BJ (cell line): Measurements from ENCODE around the gene PCDH19. TPM values are rescaled to one million over a fixed set of nuclear protein-coding genes. Genes with fewer than 3 reads are reported as not detected.

Source experiments
- CTCF ChIA-PET: fragments of 350-600 bp; formaldehyde crosslinking; extraction: SDS; loops from one replicate; lab custom pipeline; 2021; ENCODE audit warnings: antibody characterized with exemption, inconsistent platforms; lab: Yijun Ruan, JAX
- POLR2A ChIA-PET: fragments of 300-600 bp; sonication (Branson Sonifier 250); formaldehyde crosslinking; extraction: SDS; loops from one replicate; lab custom pipeline; 2021; ENCODE audit warnings: antibody characterized with exemption; lab: Charles Lee
- DNase-seq: peaks from one replicate; pipeline ENCODE4 v3.0.0-alpha.2; 2011; ENCODE audit warnings: low read depth
- H3K27me3 ChIP-seq: 2 replicates; pipeline ENCODE4 v1.6.0; 2011; ENCODE audit warnings: low read length; ENCODE audit not compliant: control insufficient read depth, insufficient read depth
- H3K36me3 ChIP-seq: 2 replicates; pipeline ENCODE4 v1.5.1; 2011; ENCODE audit warnings: low read length; ENCODE audit not compliant: control insufficient read depth, insufficient read depth
- H3K4me3 ChIP-seq: 2 replicates; pipeline ENCODE4 v1.5.1; 2011; ENCODE audit warnings: low read depth, mild to moderate bottlenecking, control low read depth, low read length
- CTCF ChIP-seq: IDR thresholded peaks from 2 replicates; pipeline ENCODE4 v1.5.1; 2011; ENCODE audit warnings: low read depth, mild to moderate bottlenecking, control low read depth, inconsistent platforms, low read length, moderate library complexity; ENCODE audit not compliant: insufficient read depth
- polyA plus RNA-seq: library from polyadenylated mRNA; depleted of rRNA; stranded (reverse); fragments of >200 nt; gene quantifications from 2 replicates; pipeline ENCODE4 v1.2.3, GENCODE V29; 2011

Gene PCDH19
- polyA plus RNA-seq, 1 experiment = 0.01 TPM

DNA sequence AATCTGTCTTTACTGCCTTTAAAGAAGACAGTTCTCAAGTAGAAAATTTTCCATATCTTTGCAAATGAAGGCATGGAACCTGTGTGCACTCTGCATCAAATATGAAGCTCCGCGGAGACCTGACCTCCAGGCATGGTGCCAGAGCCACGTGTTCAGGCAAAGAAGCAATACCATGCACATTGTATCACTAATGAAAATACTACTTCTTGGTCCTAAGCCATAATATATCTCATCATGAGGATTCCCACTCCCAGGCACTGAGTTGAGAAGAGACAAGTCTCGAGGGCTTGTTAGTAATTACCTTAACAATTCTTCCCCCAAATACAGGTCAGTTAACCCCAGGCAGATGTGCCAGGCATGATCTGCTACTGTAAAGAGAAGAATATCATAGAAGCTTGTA, 56.7 kb downstream of the PCDH19 start:
- Histone ChIP-seq H3K4me3 (no peak overlapping the region), H3K27me3 (no peaks in the 10 kb centered on the region), H3K36me3 (no peaks in the 10 kb centered on the region)
- ChIA-PET POLR2A (no interaction called here), CTCF (no interaction called here)
- no peak for DNase-seq
- TF ChIP-seq CTCF = no peak

GRCh38 chrX:100350704-100351489, 59.2 kb downstream of the PCDH19 start:
- no peak for TF ChIP-seq CTCF
- no peak for DNase-seq
- ChIA-PET POLR2A (no interaction called here), CTCF (no interaction called here)
- H3K27me3 ChIP-seq = no peaks in the 10 kb centered on the region
- H3K4me3 ChIP-seq = no peak overlapping the region
- no peaks in the 10 kb centered on the region for H3K36me3 ChIP-seq

DNA sequence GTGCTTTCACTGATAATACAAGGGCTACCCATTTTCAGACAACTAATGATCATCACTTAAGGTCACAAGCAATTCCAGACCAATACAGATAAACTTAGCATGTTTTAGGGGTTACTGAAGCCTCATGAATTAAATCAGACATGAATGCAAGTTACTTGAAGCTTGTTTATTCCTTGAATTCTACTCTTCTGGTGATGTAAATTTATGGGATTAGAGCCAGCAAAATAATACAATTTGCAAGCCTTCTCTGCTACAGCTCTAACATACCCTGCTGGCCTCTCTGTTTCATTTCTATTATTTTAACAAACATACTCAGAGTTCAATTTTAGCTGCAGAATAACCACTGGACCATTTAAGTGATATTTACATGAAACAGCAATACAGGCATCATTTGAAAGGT, 60.7 kb downstream of the PCDH19 start:
- POLR2A ChIA-PET = no interaction called here
- Histone ChIP-seq H3K27me3 (no peaks in the 10 kb centered on the region), H3K36me3 (no peaks in the 10 kb centered on the region), H3K4me3 (no peak overlapping the region)
- TF ChIP-seq CTCF = no peak
- CTCF ChIA-PET = no interaction called here
- no peak for DNase-seq

DNA sequence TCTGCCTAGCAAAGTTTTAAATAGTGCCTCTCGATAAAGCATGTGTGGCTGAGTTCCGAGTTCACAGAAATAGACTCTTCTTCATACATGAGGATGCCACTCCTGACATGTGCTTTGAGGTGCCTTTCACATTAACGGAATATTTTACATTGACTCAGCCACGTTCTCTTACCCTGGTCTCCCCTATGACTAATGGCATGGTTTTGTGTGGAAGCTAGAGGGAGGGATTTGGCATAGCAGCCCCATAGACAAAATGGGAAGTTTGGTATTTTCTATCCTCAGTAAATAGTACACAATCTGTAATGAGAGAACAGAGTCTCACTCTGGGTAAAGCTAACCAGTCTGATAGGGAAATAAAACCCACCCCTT, 68.9 kb downstream of the PCDH19 start:
- no peak for TF ChIP-seq CTCF
- no peaks in the 10 kb centered on the region for H3K36me3 ChIP-seq
- H3K4me3 ChIP-seq = no peak overlapping the region
- ChIA-PET POLR2A (no interaction called here), CTCF (no interaction called here)
- DNase-seq = no peak
- no peaks in the 10 kb centered on the region for H3K27me3 ChIP-seq

DNA sequence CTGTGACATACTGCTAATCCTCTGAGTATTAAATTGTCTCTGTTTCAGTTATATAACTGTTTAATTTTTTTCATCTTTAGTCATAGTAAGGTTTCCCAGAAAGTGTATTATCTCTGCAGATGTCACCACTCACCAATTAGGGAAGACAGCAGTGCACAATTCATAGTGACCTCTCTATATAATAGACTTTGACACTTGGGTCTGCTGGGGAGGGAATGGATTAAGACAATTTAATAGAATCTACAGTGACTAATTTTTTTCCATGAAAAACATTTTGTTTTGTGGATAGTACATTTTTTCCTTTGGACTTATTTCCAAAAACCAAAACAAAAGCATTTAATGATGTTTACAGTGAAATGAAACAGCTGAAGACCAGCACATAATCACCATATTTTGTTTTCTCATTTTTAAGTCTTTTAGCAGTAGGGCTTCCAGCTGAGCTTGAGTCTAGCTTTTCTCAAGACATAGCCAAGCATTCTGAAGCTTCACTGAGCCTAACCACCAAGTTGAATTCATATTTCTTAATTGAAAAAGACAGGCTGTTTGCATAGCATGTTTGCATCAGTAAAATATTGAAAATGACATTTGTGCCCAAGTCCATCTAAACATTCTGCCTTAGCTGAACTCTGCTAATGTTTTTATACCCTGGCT, 69.5 kb downstream of the PCDH19 start:
- no peak for TF ChIP-seq CTCF
- ChIA-PET CTCF (no interaction called here), POLR2A (no interaction called here)
- Histone ChIP-seq H3K27me3 (no peaks in the 10 kb centered on the region), H3K36me3 (no peaks in the 10 kb centered on the region), H3K4me3 (no peak overlapping the region)
- DNase-seq = no peak
